Endothelial cell of umbilical vein (primary cell): Measurements from ENCODE around the gene CCDC170. TPM values are rescaled to one million over a fixed set of nuclear protein-coding genes. Genes with fewer than 3 reads are reported as not detected.

Experiments
- BruUV-seq: library from RNA; stranded (reverse); fragments of 400-500 nt; replicated peaks from 2 replicates; lab custom pipeline; 2021; lab: Mats Ljungman, UMichigan
- CTCF ChIA-PET: fragments of 300-600, 350-600 bp; sonication (Branson Sonifier 250); formaldehyde crosslinking; loops from one replicate; lab custom pipeline; 2021; ENCODE audit warnings: antibody characterized with exemption, inconsistent platforms; lab: Charles Lee
- POLR2A ChIA-PET: fragments of 300-600, 350-600 bp; sonication (Branson Sonifier 250); formaldehyde crosslinking; loops from one replicate; lab custom pipeline; 2021; ENCODE audit warnings: antibody characterized with exemption, inconsistent platforms; lab: Charles Lee
- DNase-seq: peaks from one replicate; pipeline ENCODE4 v3.0.0-alpha.2; 2011; ENCODE audit warnings: low read depth, low spot score
- FAIRE-seq: peaks from 2 replicates; lab custom pipeline; 2011; peaks lifted over from hg19 to GRCh38; lab: Jason Lieb, UNC
- H2AFZ ChIP-seq: 2 replicates; pipeline ENCODE4 v1.6.0; 2012; ENCODE audit warnings: low read depth, low read length, control low read depth, inconsistent platforms
- H3K27ac ChIP-seq: 2 replicates; pipeline ENCODE4 v1.5.1; 2011; ENCODE audit warnings: low read depth, mild to moderate bottlenecking, control low read depth, low read length, moderate library complexity; ENCODE audit not compliant: insufficient read depth
- H3K27me3 ChIP-seq, 2 experiments: 2 replicates each; pipeline versions ENCODE4 v1.6.0 to v1.6.1; 2011; ENCODE audit warnings: low read length in 2 of 2, mixed read lengths in 1 of 2; ENCODE audit not compliant: control insufficient read depth in 2 of 2, insufficient read depth in 2 of 2
- H3K36me3 ChIP-seq, 2 experiments: 2 replicates in 1 of 2; 3 replicates in 1 of 2; pipeline ENCODE4 v1.5.1; 2011; ENCODE audit warnings: low read length in 2 of 2, mild to moderate bottlenecking in 1 of 2, moderate library complexity in 1 of 2; ENCODE audit not compliant: control insufficient read depth in 2 of 2, insufficient read depth in 2 of 2; ENCODE audit errors: extremely low read depth in 1 of 2
- H3K4me1 ChIP-seq: 3 replicates; pipeline ENCODE4 v1.5.1; 2011; ENCODE audit warnings: mild to moderate bottlenecking, low read length; ENCODE audit not compliant: control insufficient read depth, insufficient read depth; ENCODE audit errors: extremely low read depth
- H3K4me2 ChIP-seq: 2 replicates; pipeline ENCODE4 v1.6.1; 2011; ENCODE audit warnings: low read length, control low read depth, mixed read lengths; ENCODE audit not compliant: insufficient read depth
- H3K4me3 ChIP-seq, 3 experiments: fragments of 200-600 bp in 1 of 3; sonication (generic), shearing (Covaris generic) in 1 of 3; replicated peaks in 1 of 3; 2 replicates each; pipeline ENCODE4 v1.5.1; 2011 to 2016; ENCODE audit warnings: control low read depth in 3 of 3, low read length in 3 of 3, mild to moderate bottlenecking in 2 of 3, inconsistent platforms in 1 of 3, low read depth in 1 of 3, moderate library complexity in 1 of 3; ENCODE audit not compliant: insufficient read depth in 1 of 3
- H3K79me2 ChIP-seq: 2 replicates; pipeline ENCODE4 v1.6.0; 2012; ENCODE audit warnings: low read length, inconsistent platforms; ENCODE audit not compliant: control insufficient read depth, insufficient read depth
- H3K9ac ChIP-seq: replicated peaks from 2 replicates; pipeline ENCODE3; 2011; ENCODE audit warnings: low read length, control low read depth; ENCODE audit not compliant: insufficient read depth; ENCODE audit errors: extremely low read depth
- H3K9me1 ChIP-seq: replicated peaks from 3 replicates; pipeline ENCODE4 v1.6.0; 2011; ENCODE audit warnings: mild to moderate bottlenecking, low read length; ENCODE audit not compliant: control insufficient read depth, insufficient read depth; ENCODE audit errors: extremely low read depth
- H3K9me3 ChIP-seq: replicated peaks from 2 replicates; pipeline ENCODE4 v1.5.1; 2012; ENCODE audit warnings: low read length, inconsistent platforms; ENCODE audit not compliant: control insufficient read depth, insufficient read depth
- H4K20me1 ChIP-seq: replicated peaks from 2 replicates; pipeline ENCODE3; 2011; ENCODE audit warnings: mild to moderate bottlenecking, low read length; ENCODE audit not compliant: control insufficient read depth, insufficient read depth; ENCODE audit errors: extremely low read depth
- CTCF ChIP-seq, 2 donors: IDR thresholded peaks; 1 replicate in 1 of 2; 2 replicates in 1 of 2; pipeline ENCODE4 v1.5.1; 2011; ENCODE audit warnings: low read length in 2 of 2, mild to moderate bottlenecking in 2 of 2, moderate library complexity in 2 of 2, control low read depth in 1 of 2, inconsistent platforms in 1 of 2, low read depth in 1 of 2; ENCODE audit not compliant: insufficient read depth in 1 of 2; ENCODE audit errors: extremely low read depth in 1 of 2
- EZH2 ChIP-seq: IDR thresholded peaks from 2 replicates; pipeline ENCODE4 v1.6.1; 2012; ENCODE audit warnings: borderline replicate concordance, low read depth, mild to moderate bottlenecking, moderate library complexity, low read length, inconsistent platforms; ENCODE audit not compliant: severe bottlenecking
- FOS ChIP-seq: IDR thresholded peaks from 2 replicates; pipeline ENCODE4 v1.6.1; 2011; ENCODE audit warnings: mild to moderate bottlenecking, low read length, moderate library complexity, borderline replicate concordance; ENCODE audit not compliant: insufficient read depth
- GATA2 ChIP-seq: IDR thresholded peaks from 2 replicates; pipeline ENCODE4 v1.7.0; 2011; ENCODE audit warnings: low read depth, mild to moderate bottlenecking, moderate library complexity, mixed read lengths, low read length; ENCODE audit not compliant: insufficient read length, insufficient read depth
- JUN ChIP-seq: IDR thresholded peaks from 2 replicates; pipeline ENCODE4 v1.6.1; 2011; ENCODE audit warnings: borderline replicate concordance, low read depth; ENCODE audit not compliant: insufficient read length, insufficient read depth
- MYC ChIP-seq: IDR thresholded peaks from one replicate; pipeline ENCODE4 v1.6.1; 2011; ENCODE audit warnings: mild to moderate bottlenecking, low read depth, low read length
- POLR2A ChIP-seq: IDR thresholded peaks from 2 replicates; pipeline ENCODE4 v1.6.1; 2012; ENCODE audit warnings: low read depth, mild to moderate bottlenecking, control low read depth, low read length
- POLR2AphosphoS5 ChIP-seq: IDR thresholded peaks from 2 replicates; pipeline ENCODE4 v1.6.1; 2012; ENCODE audit warnings: low read depth, mild to moderate bottlenecking, control low read depth, low read length, moderate library complexity; ENCODE audit not compliant: insufficient read depth
- dilution Hi-C: fragments of 300-500 bp; cut with MboI; formaldehyde crosslinking; loops from one replicate; pipeline ENCODE4 v1.15.0; 2019; ENCODE audit warnings: low sequenced_read_pairs; ENCODE audit not compliant: extremely low pct_ligation_motif_present
- intact Hi-C: fragments of 100-400 bp; cut with micrococcal nuclease; formaldehyde crosslinking; loops from one replicate; pipeline ENCODE4 v1.10.0; 2022
- polyA plus RNA-seq, 4 experiments: library from polyadenylated mRNA; depleted of rRNA in 3 of 4; stranded (reverse) in 3 of 4; unstranded in 1 of 4; fragments of >200 nt; gene quantifications; 2 replicates each; pipeline versions ENCODE4 v1.2.1 to v1.2.3, GENCODE V29; 2011 to 2012; ENCODE audit warnings: missing spikeins in 1 of 4
- total RNA-seq: library from RNA; stranded (reverse); gene quantifications from 2 replicates; pipeline ENCODE4 v1.2.3, GENCODE V29; 2021
- TF ChIP-seq, protein P1 (sequence below): IDR thresholded peaks from 2 replicates; pipeline ENCODE4 v1.6.1; 2011; ENCODE audit not compliant: insufficient read depth, insufficient read length

The CCDC170 gene
- total and polyA plus RNA-seq, 2 donors (not counting 3 experiments of a cell fraction or from before 2014, with no cell fraction given) = 0.07 to 0.21 TPM

GRCh38 chr6:151536188-151536479 is 42.3 kb downstream of the CCDC170 start:
- Histone ChIP-seq H3K79me2 (no peaks in the 10 kb centered on the region), H3K27me3 (no peaks in the 10 kb centered on the region), H3K27ac (no peak overlapping the region), H3K36me3 (no peaks in the 10 kb centered on the region), H3K4me2 (no peak overlapping the region), H3K9me3 (no peaks in the 10 kb centered on the region), H3K9me1 (no peaks in the 10 kb centered on the region), H4K20me1 (no peaks in the 10 kb centered on the region), H3K4me1 (no peaks in the 10 kb centered on the region), H3K4me3 (no peak overlapping the region), H2AFZ (no peak overlapping the region), H3K9ac (no peak overlapping the region)
- DNase-seq = no peak
- BruUV-seq = no TSS peak
- dilution Hi-C loops (no loop called here), intact Hi-C loops (no loop called here)
- ChIA-PET POLR2A (no interaction called here), CTCF (interaction anchor here (0.6 to 1.0 kb wide), 3 partner anchors 80 to 148 kb away, joined by 3 to 4 read pairs (median 3); no protein-coding TSS in a partner anchor)
- no peak for FAIRE-seq
- TF ChIP-seq GATA2 (no peak), FOS (no peak), EZH2 (no peak), JUN (no peak), POLR2AphosphoS5 (no peak), CTCF (IDR thresholded peaks at IDR 0.05; ENCODE audit: extremely low read depth in 1 of 2, insufficient read depth in 1 of 2, low read depth in 1 of 2, low read length in 2 of 2) (no peak), POLR2A (no peak), MYC (no peak)
- TF ChIP-seq, protein P1, sequence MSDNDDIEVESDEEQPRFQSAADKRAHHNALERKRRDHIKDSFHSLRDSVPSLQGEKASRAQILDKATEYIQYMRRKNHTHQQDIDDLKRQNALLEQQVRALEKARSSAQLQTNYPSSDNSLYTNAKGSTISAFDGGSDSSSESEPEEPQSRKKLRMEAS = no peak
